HG02885 (cell line): ENCODE results near the gene KIAA1328.

Experiments used
- ATAC-seq: cut with Tn5 transposase; IDR thresholded peaks from one replicate; pipeline ENCODE4 v1.9.1; 2021; ENCODE audit warnings: mild to moderate bottlenecking; ENCODE audit not compliant: unreplicated experiment, poor library complexity

The KIAA1328 gene

DNA sequence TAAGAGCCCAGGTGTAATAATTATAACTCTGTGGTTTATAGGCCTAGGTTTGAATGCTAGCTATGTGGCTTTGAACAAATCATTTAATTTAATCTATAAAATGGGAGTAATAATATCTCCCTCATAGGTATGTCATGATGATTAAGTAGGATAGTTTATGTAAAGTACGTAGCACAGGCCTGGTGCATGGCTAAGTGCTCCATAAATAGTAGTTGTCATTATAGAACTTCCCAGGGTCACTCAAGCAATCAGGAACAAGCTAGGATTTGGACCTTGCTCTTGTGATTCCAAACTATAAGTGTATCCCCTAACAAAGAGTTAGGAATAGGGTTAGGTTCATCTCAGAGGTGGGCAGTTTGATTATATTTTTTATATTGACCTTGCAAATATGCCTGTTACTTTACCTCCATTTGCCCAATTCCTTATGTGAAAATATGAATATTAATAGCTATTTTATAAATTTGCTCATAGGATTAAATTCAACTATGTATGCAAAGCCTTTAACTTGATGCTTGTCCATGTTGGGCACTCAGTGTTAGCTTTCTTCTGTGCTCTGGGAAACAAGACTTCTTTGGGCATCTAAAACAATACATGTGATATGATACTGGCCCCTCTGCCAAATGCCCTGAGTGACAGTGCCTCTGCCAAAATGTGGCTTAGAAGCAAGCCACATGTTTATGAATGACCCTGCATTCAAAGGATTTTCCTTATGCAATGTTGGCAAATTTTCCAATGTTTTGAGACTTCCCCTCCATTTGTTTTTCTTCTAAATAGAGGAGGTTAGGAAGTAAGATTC, 353.6 kb downstream of the KIAA1328 start:
- ATAC-seq, result no peak

- no peak for ATAC-seq
Observed at GRCh38 chr18:37184209-37184868, 355.4 kb downstream of the KIAA1328 start.

DNA sequence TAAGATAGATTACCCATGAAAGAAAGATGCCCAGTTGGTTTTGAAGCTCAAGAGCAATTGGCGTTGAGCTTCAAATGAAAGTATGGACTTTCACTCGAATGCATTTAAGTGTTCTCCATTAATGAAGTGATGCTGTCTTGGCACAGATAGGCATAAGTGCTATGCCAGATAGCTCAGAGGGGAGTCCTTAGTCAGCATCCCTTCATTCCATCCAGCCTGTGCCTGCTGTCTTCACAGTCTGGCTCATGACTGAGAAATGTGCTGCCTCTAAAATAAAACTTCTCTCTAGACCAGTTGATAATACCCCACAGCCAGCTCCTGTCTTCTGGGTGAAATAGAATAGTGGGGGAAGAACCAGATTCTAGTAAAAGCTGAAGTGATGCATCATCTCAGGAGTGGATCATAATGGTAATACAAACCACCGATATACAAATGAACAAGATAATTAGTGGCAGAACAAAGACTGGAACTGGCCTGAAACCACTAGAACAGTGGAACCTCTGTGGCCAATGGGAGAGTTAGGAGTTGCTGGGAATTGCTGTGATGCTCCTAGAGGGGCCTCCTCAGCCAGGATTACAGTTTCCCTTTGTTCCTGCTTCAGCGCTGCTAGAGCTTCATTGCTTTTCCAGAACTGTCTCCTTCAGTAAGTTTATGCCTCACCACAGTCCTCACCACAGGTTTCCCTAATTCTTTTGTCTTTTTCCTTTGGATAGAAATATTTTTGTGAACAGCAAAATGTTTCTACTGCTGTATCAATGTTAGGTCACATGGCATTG, 359.3 kb downstream of the KIAA1328 start:
- no peak for ATAC-seq

GRCh38 chr18:37199741-37200140, 370.8 kb downstream of the KIAA1328 start:
- ATAC-seq, result no peak

DNA sequence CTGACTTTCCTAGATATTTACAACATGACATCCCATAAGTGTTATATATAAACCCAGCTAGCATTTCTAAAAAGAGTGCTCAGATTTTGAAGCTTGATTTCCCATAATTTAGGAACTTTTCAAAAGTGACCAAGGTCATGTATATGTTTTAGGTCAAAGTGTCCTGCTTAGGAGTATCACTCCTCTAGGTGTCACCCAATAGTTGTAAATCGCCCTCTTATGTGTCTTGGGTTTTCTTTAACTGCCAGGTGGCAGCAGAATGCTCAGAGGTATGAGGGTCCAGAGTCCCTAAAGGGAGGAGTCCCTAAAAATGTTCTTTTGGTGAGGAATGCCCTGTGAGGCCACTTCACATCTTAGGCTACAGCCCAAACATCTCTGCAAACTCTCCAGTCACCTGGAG, 378.4 kb downstream of the KIAA1328 start:
- no peak for ATAC-seq

GRCh38 chr18:37210781-37211180, 381.9 kb downstream of the KIAA1328 start:
- no peak for ATAC-seq

DNA sequence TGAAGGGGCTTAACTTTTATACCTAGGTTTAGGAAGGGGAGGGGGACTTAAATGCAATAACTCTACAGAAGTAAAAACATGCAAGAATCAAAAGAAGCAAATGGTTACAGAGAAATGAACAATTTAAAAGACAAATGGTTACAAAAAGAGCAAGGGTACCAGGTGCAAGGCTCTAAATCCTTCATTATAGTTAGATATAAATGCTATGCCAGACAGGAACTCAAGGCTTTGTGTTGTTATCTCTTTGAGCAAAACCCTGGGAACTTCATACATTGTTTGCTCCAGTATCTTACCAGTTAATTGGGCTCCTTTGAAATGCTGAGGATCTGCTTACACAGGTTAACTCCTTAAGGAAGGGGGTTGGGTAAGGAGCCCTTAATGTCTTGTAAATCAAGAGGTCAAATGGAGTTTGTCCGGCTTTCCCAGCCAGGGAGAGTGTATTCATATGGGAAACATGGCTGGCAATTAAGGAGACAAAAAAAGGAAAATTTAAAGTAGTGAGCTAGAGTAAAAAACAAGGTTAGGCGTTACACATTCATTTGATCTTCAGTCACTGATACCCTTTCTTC, 389.2 kb downstream of the KIAA1328 start:
- ATAC-seq, result no peak

GRCh38 chr18:37219257-37219656, 390.3 kb downstream of the KIAA1328 start:
- no peak for ATAC-seq

GRCh38 chr18:37222354-37222998, 393.5 kb downstream of the KIAA1328 start:
- no peak for ATAC-seq

GRCh38 chr18:37222999-37223378, 394.1 kb downstream of the KIAA1328 start:
- no peak for ATAC-seq

GRCh38 chr18:37225279-37225678, 396.4 kb downstream of the KIAA1328 start:
- no peak for ATAC-seq

DNA sequence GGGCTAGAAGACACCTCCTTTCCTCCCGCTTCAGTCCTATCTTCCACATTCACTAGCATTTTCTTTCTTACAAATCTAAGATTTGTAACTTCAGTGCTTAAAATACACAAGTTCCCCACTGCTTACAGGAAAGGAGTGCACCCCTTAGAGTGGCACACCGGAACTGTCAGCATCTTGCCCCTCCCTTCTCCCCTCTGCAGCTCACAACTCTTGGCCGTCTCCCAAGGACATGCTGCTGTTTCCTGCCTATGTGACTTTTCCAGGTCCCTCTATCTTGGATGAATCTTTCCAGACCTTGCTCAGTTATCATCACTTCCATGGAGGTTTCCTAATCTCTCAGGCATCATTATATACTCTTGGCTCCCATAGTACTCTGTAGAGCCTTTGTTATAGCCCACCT, 401.8 kb downstream of the KIAA1328 start:
- no peak for ATAC-seq

- no peak for ATAC-seq
Observed at GRCh38 chr18:37231251-37231650, 402.3 kb downstream of the KIAA1328 start.

- no peak for ATAC-seq
Observed at GRCh38 chr18:37235583-37235982, 406.7 kb downstream of the KIAA1328 start.

DNA sequence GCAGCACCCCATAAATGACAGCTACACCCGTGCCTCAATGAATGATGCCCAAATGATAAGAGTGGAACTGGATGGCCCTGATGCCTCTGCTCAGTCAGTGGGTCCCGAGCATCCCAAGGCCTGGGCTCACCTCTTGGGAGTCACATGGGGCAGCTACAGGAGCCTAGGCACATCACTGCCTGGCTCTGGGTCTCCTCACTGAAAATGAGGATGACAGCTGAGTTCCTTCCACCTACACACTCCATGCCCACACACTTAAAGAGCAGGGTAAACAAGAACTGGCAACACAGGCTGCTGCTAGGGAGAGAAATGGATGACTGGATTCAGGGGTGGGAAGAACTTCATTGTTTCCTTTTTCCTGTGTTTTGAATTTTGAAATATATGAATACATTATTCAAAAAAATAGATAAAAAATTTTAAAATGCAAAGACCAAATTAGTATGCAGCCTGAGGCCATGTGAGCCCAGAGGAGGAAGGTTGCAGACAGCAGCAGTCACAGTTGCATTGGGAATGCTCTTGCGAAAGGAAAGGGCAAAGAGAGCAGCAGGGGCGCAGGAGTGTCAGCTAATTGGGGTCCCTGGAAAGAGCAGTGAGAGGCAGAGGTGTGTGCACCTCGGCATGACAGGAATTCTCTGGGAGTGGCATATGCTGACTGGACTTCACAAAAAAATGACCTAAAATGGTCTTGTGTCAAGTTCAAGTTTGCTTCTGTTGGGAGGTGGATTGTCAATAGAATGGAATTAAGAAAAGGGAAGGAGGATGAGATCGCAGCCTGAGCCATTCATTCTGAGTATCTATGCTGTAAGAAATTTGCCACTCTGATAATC, 409.6 kb downstream of the KIAA1328 start:
- ATAC-seq, result no peak

GRCh38 chr18:37242091-37242490, 413.2 kb downstream of the KIAA1328 start:
- ATAC-seq, result no peak

DNA sequence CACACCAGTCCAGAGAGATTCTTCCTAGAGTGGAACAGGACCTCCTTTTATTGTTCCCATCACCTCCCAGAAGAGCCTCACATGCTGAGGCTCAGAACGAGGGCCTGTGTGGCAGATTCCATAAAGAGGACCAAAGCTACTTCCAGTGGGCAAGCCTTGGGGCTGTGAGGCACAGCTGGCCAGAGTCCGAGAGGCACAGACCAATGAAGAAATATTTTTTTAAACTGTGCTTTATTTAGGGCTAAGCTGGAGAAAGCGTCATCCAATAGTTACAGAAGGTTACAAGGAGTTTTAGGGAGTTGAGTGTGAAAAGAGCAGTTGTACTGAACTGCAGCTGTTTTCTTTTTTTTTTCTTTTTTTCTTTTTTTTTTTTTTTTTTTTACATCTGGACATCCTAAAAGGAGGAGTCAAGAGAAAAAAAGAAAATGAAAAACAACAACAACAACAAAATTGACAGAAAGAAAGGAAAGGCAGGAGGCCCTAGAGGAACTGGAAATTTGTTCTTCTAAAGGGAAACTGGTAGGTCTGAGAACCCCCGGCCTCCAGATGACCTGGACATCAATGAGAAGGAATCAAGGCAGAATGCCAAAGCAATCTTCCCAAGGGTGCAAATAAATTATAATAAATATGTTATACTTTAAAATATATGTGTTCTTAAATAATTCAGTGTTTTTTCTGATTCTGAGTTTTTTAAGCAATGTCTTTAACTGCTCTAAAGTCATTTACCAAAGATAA, 414.1 kb downstream of the KIAA1328 start:
- ATAC-seq, result no peak

DNA sequence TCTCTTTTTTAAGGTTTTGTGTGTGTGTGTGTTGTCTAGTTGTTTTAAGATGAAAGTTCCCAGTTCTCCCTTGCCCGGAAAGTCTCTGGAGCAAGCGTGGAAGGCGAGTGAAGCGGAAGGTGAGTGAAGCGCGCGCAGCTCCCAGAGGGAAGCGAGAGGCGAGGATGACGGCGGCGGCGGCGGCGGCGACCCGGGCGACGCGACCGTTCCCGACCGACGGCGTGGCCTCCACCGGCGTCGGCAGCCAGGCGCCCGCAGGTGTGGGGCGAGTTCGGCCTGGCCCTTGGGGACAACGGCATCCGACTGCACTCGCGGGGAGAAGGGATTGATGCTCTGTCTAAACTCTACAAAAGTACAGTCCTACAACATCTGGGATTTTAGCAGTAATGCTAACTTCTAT, 414.8 kb downstream of the KIAA1328 start:
- ATAC-seq, result peak; percentile 46

GRCh38 chr18:37244618-37245017, 415.7 kb downstream of the KIAA1328 start:
- no peak for ATAC-seq
